BLaER1 treated with 17β-estradiol and CSF1 and Interleukin-3, amounts not matched to agents 10 nM and 100 nM (cell line): ENCODE measurements around the gene SH3TC1.
A peak's percentile ranks its signal among the peaks of the same experiment; 100 is the strongest.

Experiments used
- H3K27ac ChIP-seq, 11 experiments: shearing (Covaris generic); formaldehyde crosslinking; 2 replicates each; pipeline ENCODE4 v1.8.1; 2022
- H3K27me3 ChIP-seq, 11 experiments: shearing (Covaris generic); formaldehyde crosslinking; 2 replicates each; pipeline ENCODE4 v1.8.1; 2022
- H3K36me3 ChIP-seq, 11 experiments: shearing (Covaris generic); formaldehyde crosslinking; 2 replicates each; pipeline ENCODE4 v1.8.1; 2022
- H3K4me1 ChIP-seq, 10 experiments: shearing (Covaris generic); formaldehyde crosslinking; 2 replicates each; pipeline ENCODE4 v1.8.1; 2022
- H3K4me2 ChIP-seq, 11 experiments: shearing (Covaris generic); formaldehyde crosslinking; 2 replicates each; pipeline ENCODE4 v1.8.1; 2022
- H3K4me3 ChIP-seq, 10 experiments: shearing (Covaris generic); formaldehyde crosslinking; 2 replicates each; pipeline ENCODE4 v1.8.1; 2022
- H3K9ac ChIP-seq, 11 experiments: shearing (Covaris generic); formaldehyde crosslinking; 2 replicates each; pipeline ENCODE4 v1.8.1; 2022
- H3K9me3 ChIP-seq, 11 experiments: shearing (Covaris generic); formaldehyde crosslinking; replicated peaks in 1 of 11; 2 replicates each; pipeline ENCODE4 v1.8.1; 2022
- H4K20me1 ChIP-seq, 11 experiments: shearing (Covaris generic); formaldehyde crosslinking; 2 replicates each; pipeline ENCODE4 v1.8.1; 2022
- Cebpa-rat ChIP-seq, 11 experiments: shearing (Covaris generic); IDR thresholded peaks; 2 replicates each; pipeline ENCODE4 v1.8.1; 2022

SH3TC1 gene

GRCh38 chr4:8278421-8279287 lies 79.6 kb downstream of the SH3TC1 start:
- Histone ChIP-seq H3K4me1 (peaks cover 93 to 100% (median 100%) of the 10 kb centered on the region in 10 experiments), H3K4me3 (peak overlapping the region in 6 of 10 experiments; percentile 15 to 53 (median 36); a peak in 9 of 20 replicates), H3K9me3 (no peaks in the 10 kb centered on the region), H3K9ac (peak overlapping the region in 10 of 11 experiments; percentile 17 to 90 (median 50); a peak in 18 of 22 replicates), H4K20me1 (peaks cover 0 to 98% (median 42%) of the 10 kb centered on the region in 11 experiments; a peak in 15 of 22 replicates), H3K27me3 (peaks cover 0 to 60% (median 0%) of the 10 kb centered on the region in 11 experiments; a peak in 5 of 22 replicates), H3K36me3 (peaks cover 0 to 29% (median 0%) of the 10 kb centered on the region in 11 experiments; a peak in 4 of 22 replicates), H3K4me2 (peak overlapping the region; percentile 83 to 100 (median 99)), H3K27ac (peak overlapping the region in 9 of 11 experiments; percentile 39 to 82 (median 65); a peak in 17 of 22 replicates)
- no peak for TF ChIP-seq Cebpa-rat (IDR thresholded peaks at IDR 0.05)

- H3K27me3 ChIP-seq: peaks cover 0 to 62% (median 0%) of the 10 kb centered on the region in 11 experiments; a peak in 5 of 22 replicates
- peaks cover 95 to 100% (median 100%) of the 10 kb centered on the region in 10 experiments for H3K4me1 ChIP-seq
- no peak for TF ChIP-seq Cebpa-rat (IDR thresholded peaks at IDR 0.05)
- H3K4me2 ChIP-seq: peak overlapping the region; percentile 83 to 100 (median 99)
- H3K4me3 ChIP-seq: peak overlapping the region in 3 of 10 experiments; percentile 16 to 47 (median 33); a peak in 6 of 20 replicates
- peak overlapping the region in 9 of 11 experiments; percentile 25 to 88 (median 53); a peak in 17 of 22 replicates for H3K9ac ChIP-seq
- no peaks in the 10 kb centered on the region for H3K9me3 ChIP-seq
- H3K27ac ChIP-seq: peak overlapping the region in 8 of 11 experiments; percentile 60 to 82 (median 69); a peak in 14 of 22 replicates
- H4K20me1 ChIP-seq: peaks cover 0 to 98% (median 50%) of the 10 kb centered on the region in 11 experiments; a peak in 15 of 22 replicates
- H3K36me3 ChIP-seq: peaks cover 0 to 38% (median 5%) of the 10 kb centered on the region in 11 experiments; a peak in 7 of 22 replicates
Measured at GRCh38 chr4:8279321-8280157, 80.4 kb downstream of the SH3TC1 start.

GRCh38 chr4:8280158-8280875 lies 81.2 kb downstream of the SH3TC1 start:
- Histone ChIP-seq H3K4me3 (peak overlapping the region in 2 of 10 experiments; percentile 33 to 47; a peak in 5 of 20 replicates), H3K9ac (peak overlapping the region in 8 of 11 experiments; percentile 32 to 88 (median 62); a peak in 14 of 22 replicates), H3K27ac (peak overlapping the region in 8 of 11 experiments; percentile 19 to 82 (median 69); a peak in 15 of 22 replicates), H3K4me1 (peaks cover 88 to 100% (median 100%) of the 10 kb centered on the region in 10 experiments), H3K27me3 (peaks cover 0 to 60% (median 0%) of the 10 kb centered on the region in 11 experiments; a peak in 5 of 22 replicates), H3K4me2 (peak overlapping the region; percentile 83 to 100 (median 99)), H3K36me3 (peaks cover 0 to 43% (median 11%) of the 10 kb centered on the region in 11 experiments; a peak in 9 of 22 replicates), H3K9me3 (no peaks in the 10 kb centered on the region), H4K20me1 (peaks cover 0 to 98% (median 48%) of the 10 kb centered on the region in 11 experiments; a peak in 15 of 22 replicates)
- TF ChIP-seq Cebpa-rat (IDR thresholded peaks at IDR 0.05): no peak

- Histone ChIP-seq H3K27me3 (peaks cover 0 to 53% (median 0%) of the 10 kb centered on the region in 11 experiments; a peak in 5 of 22 replicates), H3K9me3 (no peaks in the 10 kb centered on the region), H3K4me3 (peak overlapping the region in 1 of 10 experiments; percentile 47; a peak in 2 of 20 replicates), H4K20me1 (peaks cover 0 to 98% (median 42%) of the 10 kb centered on the region in 11 experiments; a peak in 15 of 22 replicates), H3K27ac (peak overlapping the region in 8 of 11 experiments; percentile 19 to 82 (median 69); a peak in 14 of 22 replicates), H3K9ac (peak overlapping the region in 8 of 11 experiments; percentile 32 to 88 (median 62); a peak in 13 of 22 replicates), H3K4me2 (peak overlapping the region; percentile 83 to 100 (median 99); a peak in 21 of 22 replicates), H3K4me1 (peaks cover 81 to 100% (median 100%) of the 10 kb centered on the region in 10 experiments), H3K36me3 (peaks cover 0 to 44% (median 16%) of the 10 kb centered on the region in 11 experiments; a peak in 9 of 22 replicates)
- TF ChIP-seq Cebpa-rat (IDR thresholded peaks at IDR 0.05): no peak
Measured at GRCh38 chr4:8280876-8281440, 81.9 kb downstream of the SH3TC1 start.

GRCh38 chr4:8281519-8282133 lies 82.5 kb downstream of the SH3TC1 start:
- Histone ChIP-seq H3K9me3 (no peaks in the 10 kb centered on the region), H3K4me3 (peak overlapping the region in 1 of 10 experiments; percentile 5; a peak in 1 of 20 replicates), H3K27me3 (peaks cover 0 to 48% (median 0%) of the 10 kb centered on the region in 11 experiments; a peak in 5 of 22 replicates), H3K9ac (peak overlapping the region in 8 of 11 experiments; percentile 2 to 88 (median 38); a peak in 10 of 22 replicates), H3K36me3 (peaks cover 0 to 50% (median 22%) of the 10 kb centered on the region in 11 experiments; a peak in 12 of 22 replicates), H4K20me1 (peaks cover 0 to 98% (median 42%) of the 10 kb centered on the region in 11 experiments; a peak in 15 of 22 replicates), H3K27ac (peak overlapping the region in 5 of 11 experiments; percentile 8 to 82 (median 47); a peak in 9 of 22 replicates), H3K4me1 (peaks cover 75 to 100% (median 100%) of the 10 kb centered on the region in 10 experiments), H3K4me2 (peak overlapping the region; percentile 68 to 100 (median 99))
- no peak for TF ChIP-seq Cebpa-rat (IDR thresholded peaks at IDR 0.05)

- Histone ChIP-seq H3K27me3 (peaks cover 0 to 42% (median 0%) of the 10 kb centered on the region in 11 experiments; a peak in 5 of 22 replicates), H3K4me1 (peaks cover 71 to 100% (median 100%) of the 10 kb centered on the region in 10 experiments), H3K4me3 (peak overlapping the region in 3 of 10 experiments; percentile 5 to 24 (median 9); a peak in 5 of 20 replicates), H3K36me3 (peaks cover 0 to 56% (median 28%) of the 10 kb centered on the region in 11 experiments; a peak in 13 of 22 replicates), H3K27ac (peak overlapping the region in 5 of 11 experiments; percentile 8 to 82 (median 47); a peak in 9 of 22 replicates), H3K9ac (peak overlapping the region in 7 of 11 experiments; percentile 2 to 88 (median 42); a peak in 10 of 22 replicates), H4K20me1 (peaks cover 0 to 98% (median 41%) of the 10 kb centered on the region in 11 experiments; a peak in 15 of 22 replicates), H3K4me2 (peak overlapping the region; percentile 68 to 100 (median 99)), H3K9me3 (no peaks in the 10 kb centered on the region)
- TF ChIP-seq Cebpa-rat (IDR thresholded peaks at IDR 0.05): no peak
Measured at GRCh38 chr4:8282134-8282641, 83.1 kb downstream of the SH3TC1 start.
